Endothelial cell of umbilical vein (primary cell): ENCODE data around the gene TCHP. TPM values are rescaled to one million over a fixed set of nuclear protein-coding genes. Genes with fewer than 3 reads are reported as not detected.
A peak's percentile ranks its signal among the peaks of the same experiment; 100 is the strongest.

Experiments
- BruUV-seq: library from RNA; stranded (reverse); fragments of 400-500 nt; replicated peaks from 2 replicates; lab custom pipeline; 2021; lab: Mats Ljungman, UMichigan
- CTCF ChIA-PET: fragments of 300-600, 350-600 bp; sonication (Branson Sonifier 250); formaldehyde crosslinking; loops from one replicate; lab custom pipeline; 2021; ENCODE audit warnings: antibody characterized with exemption, inconsistent platforms; lab: Charles Lee
- POLR2A ChIA-PET: fragments of 300-600, 350-600 bp; sonication (Branson Sonifier 250); formaldehyde crosslinking; loops from one replicate; lab custom pipeline; 2021; ENCODE audit warnings: antibody characterized with exemption, inconsistent platforms; lab: Charles Lee
- DNase-seq: peaks from one replicate; pipeline ENCODE4 v3.0.0-alpha.2; 2011; ENCODE audit warnings: low read depth, low spot score
- FAIRE-seq: peaks from 2 replicates; lab custom pipeline; 2011; peaks lifted over from hg19 to GRCh38; lab: Jason Lieb, UNC
- H2AFZ ChIP-seq: 2 replicates; pipeline ENCODE4 v1.6.0; 2012; ENCODE audit warnings: low read depth, low read length, control low read depth, inconsistent platforms
- H3K27ac ChIP-seq: 2 replicates; pipeline ENCODE4 v1.5.1; 2011; ENCODE audit warnings: low read depth, mild to moderate bottlenecking, control low read depth, low read length, moderate library complexity; ENCODE audit not compliant: insufficient read depth
- H3K27me3 ChIP-seq, 2 experiments: 2 replicates each; pipeline versions ENCODE4 v1.6.0 to v1.6.1; 2011; ENCODE audit warnings: low read length in 2 of 2, mixed read lengths in 1 of 2; ENCODE audit not compliant: control insufficient read depth in 2 of 2, insufficient read depth in 2 of 2
- H3K36me3 ChIP-seq, 2 experiments: 2 replicates in 1 of 2; 3 replicates in 1 of 2; pipeline ENCODE4 v1.5.1; 2011; ENCODE audit warnings: low read length in 2 of 2, mild to moderate bottlenecking in 1 of 2, moderate library complexity in 1 of 2; ENCODE audit not compliant: control insufficient read depth in 2 of 2, insufficient read depth in 2 of 2; ENCODE audit errors: extremely low read depth in 1 of 2
- H3K4me1 ChIP-seq: 3 replicates; pipeline ENCODE4 v1.5.1; 2011; ENCODE audit warnings: mild to moderate bottlenecking, low read length; ENCODE audit not compliant: control insufficient read depth, insufficient read depth; ENCODE audit errors: extremely low read depth
- H3K4me2 ChIP-seq: 2 replicates; pipeline ENCODE4 v1.6.1; 2011; ENCODE audit warnings: low read length, control low read depth, mixed read lengths; ENCODE audit not compliant: insufficient read depth
- H3K4me3 ChIP-seq, 3 experiments: fragments of 200-600 bp in 1 of 3; sonication (generic), shearing (Covaris generic) in 1 of 3; replicated peaks in 1 of 3; 2 replicates each; pipeline ENCODE4 v1.5.1; 2011 to 2016; ENCODE audit warnings: control low read depth in 3 of 3, low read length in 3 of 3, mild to moderate bottlenecking in 2 of 3, inconsistent platforms in 1 of 3, low read depth in 1 of 3, moderate library complexity in 1 of 3; ENCODE audit not compliant: insufficient read depth in 1 of 3
- H3K79me2 ChIP-seq: 2 replicates; pipeline ENCODE4 v1.6.0; 2012; ENCODE audit warnings: low read length, inconsistent platforms; ENCODE audit not compliant: control insufficient read depth, insufficient read depth
- H3K9ac ChIP-seq: replicated peaks from 2 replicates; pipeline ENCODE3; 2011; ENCODE audit warnings: low read length, control low read depth; ENCODE audit not compliant: insufficient read depth; ENCODE audit errors: extremely low read depth
- H3K9me1 ChIP-seq: replicated peaks from 3 replicates; pipeline ENCODE4 v1.6.0; 2011; ENCODE audit warnings: mild to moderate bottlenecking, low read length; ENCODE audit not compliant: control insufficient read depth, insufficient read depth; ENCODE audit errors: extremely low read depth
- H3K9me3 ChIP-seq: replicated peaks from 2 replicates; pipeline ENCODE4 v1.5.1; 2012; ENCODE audit warnings: low read length, inconsistent platforms; ENCODE audit not compliant: control insufficient read depth, insufficient read depth
- H4K20me1 ChIP-seq: replicated peaks from 2 replicates; pipeline ENCODE3; 2011; ENCODE audit warnings: mild to moderate bottlenecking, low read length; ENCODE audit not compliant: control insufficient read depth, insufficient read depth; ENCODE audit errors: extremely low read depth
- CTCF ChIP-seq, 2 donors: IDR thresholded peaks; 1 replicate in 1 of 2; 2 replicates in 1 of 2; pipeline ENCODE4 v1.5.1; 2011; ENCODE audit warnings: low read length in 2 of 2, mild to moderate bottlenecking in 2 of 2, moderate library complexity in 2 of 2, control low read depth in 1 of 2, inconsistent platforms in 1 of 2, low read depth in 1 of 2; ENCODE audit not compliant: insufficient read depth in 1 of 2; ENCODE audit errors: extremely low read depth in 1 of 2
- EZH2 ChIP-seq: IDR thresholded peaks from 2 replicates; pipeline ENCODE4 v1.6.1; 2012; ENCODE audit warnings: borderline replicate concordance, low read depth, mild to moderate bottlenecking, moderate library complexity, low read length, inconsistent platforms; ENCODE audit not compliant: severe bottlenecking
- FOS ChIP-seq: IDR thresholded peaks from 2 replicates; pipeline ENCODE4 v1.6.1; 2011; ENCODE audit warnings: mild to moderate bottlenecking, low read length, moderate library complexity, borderline replicate concordance; ENCODE audit not compliant: insufficient read depth
- GATA2 ChIP-seq: IDR thresholded peaks from 2 replicates; pipeline ENCODE4 v1.7.0; 2011; ENCODE audit warnings: low read depth, mild to moderate bottlenecking, moderate library complexity, mixed read lengths, low read length; ENCODE audit not compliant: insufficient read length, insufficient read depth
- JUN ChIP-seq: IDR thresholded peaks from 2 replicates; pipeline ENCODE4 v1.6.1; 2011; ENCODE audit warnings: borderline replicate concordance, low read depth; ENCODE audit not compliant: insufficient read length, insufficient read depth
- MAX ChIP-seq: IDR thresholded peaks from 2 replicates; pipeline ENCODE4 v1.6.1; 2011; ENCODE audit not compliant: insufficient read depth, insufficient read length
- MYC ChIP-seq: IDR thresholded peaks from one replicate; pipeline ENCODE4 v1.6.1; 2011; ENCODE audit warnings: mild to moderate bottlenecking, low read depth, low read length
- POLR2A ChIP-seq: IDR thresholded peaks from 2 replicates; pipeline ENCODE4 v1.6.1; 2012; ENCODE audit warnings: low read depth, mild to moderate bottlenecking, control low read depth, low read length
- POLR2AphosphoS5 ChIP-seq: IDR thresholded peaks from 2 replicates; pipeline ENCODE4 v1.6.1; 2012; ENCODE audit warnings: low read depth, mild to moderate bottlenecking, control low read depth, low read length, moderate library complexity; ENCODE audit not compliant: insufficient read depth
- dilution Hi-C: fragments of 300-500 bp; cut with MboI; formaldehyde crosslinking; loops from one replicate; pipeline ENCODE4 v1.15.0; 2019; ENCODE audit warnings: low sequenced_read_pairs; ENCODE audit not compliant: extremely low pct_ligation_motif_present
- intact Hi-C: fragments of 100-400 bp; cut with micrococcal nuclease; formaldehyde crosslinking; loops from one replicate; pipeline ENCODE4 v1.10.0; 2022
- polyA plus RNA-seq, 4 experiments: library from polyadenylated mRNA; depleted of rRNA in 3 of 4; stranded (reverse) in 3 of 4; unstranded in 1 of 4; fragments of >200 nt; gene quantifications; 2 replicates each; pipeline versions ENCODE4 v1.2.1 to v1.2.3, GENCODE V29; 2011 to 2012; ENCODE audit warnings: missing spikeins in 1 of 4
- total RNA-seq: library from RNA; stranded (reverse); gene quantifications from 2 replicates; pipeline ENCODE4 v1.2.3, GENCODE V29; 2021

Gene TCHP
- total and polyA plus RNA-seq, 2 donors (not counting 3 experiments of a cell fraction or from before 2014, with no cell fraction given) = 12.9 to 24.3 TPM

DNA sequence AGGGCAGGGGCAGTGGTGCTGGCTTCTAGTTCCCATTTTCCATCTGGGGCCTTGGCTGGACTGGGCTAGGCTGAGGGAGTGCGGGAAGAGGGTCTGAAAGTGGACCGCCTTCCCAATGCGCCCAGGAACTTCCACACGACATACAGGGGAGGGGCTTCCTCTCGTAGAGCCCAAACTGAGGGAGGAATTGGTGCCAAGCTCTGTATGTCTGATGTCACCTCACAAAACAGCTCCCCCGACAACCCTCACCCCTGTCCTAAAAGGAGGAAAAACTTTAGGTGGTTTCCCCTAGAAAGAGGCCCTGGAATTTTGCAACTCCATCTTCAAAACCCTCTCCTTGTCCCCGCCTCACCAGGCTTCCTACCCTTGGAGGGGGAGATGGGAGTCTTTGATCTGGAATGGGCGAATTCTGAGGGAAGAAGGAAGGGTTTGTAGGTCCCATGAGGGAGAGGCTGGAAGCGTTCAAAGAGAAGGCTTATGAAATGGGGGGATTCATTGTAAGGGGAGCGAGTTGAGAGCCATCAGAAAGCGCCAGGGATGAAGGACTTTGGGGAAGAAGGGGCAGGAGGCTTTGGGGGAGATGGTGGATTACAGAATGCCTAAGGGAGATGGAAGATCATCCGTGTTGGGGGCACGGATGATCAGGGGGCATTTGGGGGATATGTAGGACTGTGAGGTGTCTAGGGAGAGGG lies 20.6 kb upstream of the TCHP start:
- no peaks in the 10 kb centered on the region for H3K9me1 ChIP-seq
- TSS peak; percentile 39 for BruUV-seq
- ChIA-PET CTCF (interaction anchor here (1.0 to 3.8 kb wide), 2 partner anchors 26 to 74 kb away, joined by 3 to 27 read pairs; no protein-coding TSS in a partner anchor), POLR2A (no interaction called here)
- peak overlapping the region; percentile 47 for H3K4me2 ChIP-seq
- peak overlapping the region; percentile 69 for H3K9ac ChIP-seq
- H4K20me1 ChIP-seq = no peaks in the 10 kb centered on the region
- intact Hi-C loops (loop anchor here (1.0 to 2.0 kb wide), 5 partner anchors 9 to 361 kb away; partner anchors contain the start of gene TCHP), dilution Hi-C loops (no loop called here)
- DNase-seq (peak; percentile 33), FAIRE-seq (peak; percentile 58)
- no peaks in the 10 kb centered on the region for H3K36me3 ChIP-seq
- H2AFZ ChIP-seq = peak overlapping the region; percentile 71
- no peaks in the 10 kb centered on the region for H3K9me3 ChIP-seq
- peaks cover 27% of the 10 kb centered on the region for H3K79me2 ChIP-seq
- peaks cover 17% of the 10 kb centered on the region for H3K4me1 ChIP-seq
- H3K4me3 ChIP-seq = peak overlapping the region; percentile 50 to 76 (median 61)
- no peaks in the 10 kb centered on the region for H3K27me3 ChIP-seq
- H3K27ac ChIP-seq = peak overlapping the region; percentile 40
- TF ChIP-seq POLR2AphosphoS5 (no peak), POLR2A (no peak), MYC (no peak), MAX (no peak), CTCF (IDR thresholded peaks at IDR 0.05; ENCODE audit: extremely low read depth in 1 of 2, insufficient read depth in 1 of 2, low read depth in 1 of 2, low read length in 2 of 2) (no peak), FOS (no peak), EZH2 (no peak), GATA2 (no peak), JUN (no peak)
